NCI-H1436 treated with DMSO at 0.1 percent for 48 hours (cell line): ENCODE data around the gene TOE1.
"Not testable (repeated sequence)": the region's sequence is repeated elsewhere in the genome, so short reads cannot be mapped to it uniquely, and the experiment has no call there.

Experiments used
- DNase-seq: peaks from one replicate; lab custom pipeline; 2025; lab: John Stamatoyannopoulos, UW

The TOE1 gene

DNA sequence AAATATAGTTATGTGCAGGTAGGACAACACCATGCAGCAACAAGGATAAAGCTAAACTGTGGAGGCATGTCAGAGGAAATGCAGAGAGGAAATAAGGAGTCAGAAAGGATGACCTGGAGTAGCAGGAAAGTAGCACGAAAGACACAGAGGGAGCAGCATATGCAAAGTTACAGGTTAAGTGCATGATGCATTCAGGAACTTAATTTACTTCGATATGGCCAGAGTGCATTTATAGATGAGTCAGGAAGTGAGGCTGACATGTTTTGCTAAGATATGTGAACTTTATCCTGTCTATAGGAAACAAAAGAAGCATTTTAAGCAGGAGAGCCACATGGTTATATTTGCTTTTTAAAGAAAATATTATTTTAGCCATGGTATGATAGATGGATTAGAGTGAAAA, 15.7 kb downstream of the TOE1 start:
- DNase-seq: no peak

DNA sequence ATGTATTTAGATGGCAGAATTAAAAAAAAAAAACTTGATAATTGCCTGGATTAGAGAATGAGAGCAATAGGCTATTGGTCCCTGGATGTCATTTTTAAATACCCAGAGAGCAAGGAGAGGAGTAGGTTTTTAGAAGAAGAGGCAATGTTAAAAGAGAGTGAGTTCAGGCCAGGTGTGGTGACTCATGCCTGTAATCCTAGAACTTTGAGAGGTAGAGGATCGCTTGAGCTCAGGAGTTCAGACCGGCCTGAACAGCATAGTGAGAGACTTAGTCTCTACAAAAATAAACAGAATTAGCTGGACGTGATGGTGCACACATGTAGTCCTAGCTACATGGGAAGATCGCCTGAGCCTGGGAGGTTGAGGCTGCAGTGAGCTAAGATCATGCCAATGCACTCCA, 16.2 kb downstream of the TOE1 start:
- no peak for DNase-seq

DNA sequence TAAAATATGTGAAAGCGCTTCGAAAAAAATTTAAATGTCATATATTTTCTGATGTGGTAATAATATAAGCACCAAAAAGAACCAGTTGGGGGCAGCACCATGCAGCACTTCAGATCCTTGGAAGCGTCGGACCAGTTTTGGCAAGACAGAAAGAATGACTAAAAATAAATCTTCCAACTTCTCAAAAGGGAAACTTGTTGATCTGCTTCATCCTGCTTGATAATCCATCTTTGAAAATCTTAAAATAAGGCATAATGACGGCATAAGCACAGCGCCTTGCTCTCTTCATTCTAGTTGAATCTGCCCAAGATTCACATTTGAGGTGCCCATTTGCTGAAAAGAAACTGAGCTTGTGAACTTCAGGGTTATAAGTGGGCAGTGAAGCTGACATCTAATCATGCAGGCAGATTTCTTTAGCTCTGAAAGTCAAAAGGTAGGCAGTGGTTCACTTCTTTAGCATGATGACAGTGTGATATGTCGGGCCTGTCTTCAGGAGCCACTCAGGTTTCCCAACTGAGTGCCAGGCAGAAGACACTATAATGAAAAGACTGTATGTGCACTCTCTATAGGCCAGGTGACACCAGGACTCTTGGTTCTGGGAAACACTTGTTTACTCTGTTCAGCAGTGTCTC, 20.0 kb downstream of the TOE1 start:
- no peak for DNase-seq

DNA sequence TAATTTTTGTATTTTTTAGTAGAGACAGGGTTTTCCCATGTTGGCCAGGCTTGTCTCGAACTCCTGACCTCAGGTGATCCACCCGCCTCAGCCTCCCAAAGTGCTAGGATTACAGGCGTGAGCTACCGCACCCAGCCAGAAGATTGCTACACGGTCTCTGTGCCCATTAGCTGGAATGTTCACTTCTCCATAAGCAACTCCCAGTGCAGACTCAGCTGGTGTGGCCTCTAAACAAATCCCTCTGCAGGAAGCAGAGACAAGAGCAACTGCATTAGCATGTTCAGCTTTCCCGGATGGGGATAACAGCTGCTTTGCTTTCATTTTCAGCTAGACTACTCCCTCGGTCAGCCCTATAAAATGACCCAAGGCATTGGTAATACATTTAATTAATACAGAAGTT, 21.0 kb downstream of the TOE1 start:
- not testable (repeated sequence) for DNase-seq

DNA sequence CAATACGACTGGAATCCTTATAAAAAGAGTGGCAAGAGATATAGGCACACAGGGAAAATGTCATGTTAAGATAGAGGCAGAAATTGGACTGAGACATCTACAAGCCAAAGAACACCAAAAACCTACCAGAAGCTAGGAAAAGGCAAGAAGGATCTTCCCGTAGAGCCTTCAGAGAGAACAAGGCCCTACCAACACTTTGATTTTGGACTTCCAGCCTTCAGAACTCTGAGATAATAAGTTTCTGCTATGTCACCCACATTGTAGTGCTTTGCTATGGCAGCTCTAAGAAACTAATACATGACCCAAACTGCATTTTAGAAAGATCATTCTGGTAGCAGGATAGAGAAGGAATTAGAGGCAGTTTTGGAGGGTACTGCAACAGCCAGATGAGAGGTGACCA, 24.3 kb downstream of the TOE1 start:
- DNase-seq: no peak

DNA sequence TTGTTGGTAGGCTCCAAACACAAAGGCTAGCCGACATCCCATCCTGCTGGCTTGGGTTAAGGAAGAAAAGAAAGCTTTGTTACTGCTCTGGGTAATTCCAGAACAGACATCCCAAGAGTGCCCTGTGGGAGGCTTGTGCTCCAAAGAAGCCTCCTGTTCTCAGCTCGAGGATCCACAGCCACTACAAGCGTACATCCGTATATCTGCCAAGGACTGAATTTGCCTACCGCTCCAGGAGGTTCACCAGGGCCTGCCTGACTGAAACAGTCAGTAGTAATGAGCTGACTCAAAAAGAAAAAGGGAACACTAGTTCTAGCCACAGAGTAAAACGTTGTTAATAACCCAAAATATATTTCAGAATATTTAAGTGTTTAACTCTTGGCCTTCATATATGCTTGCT, 25.1 kb downstream of the TOE1 start:
- DNase-seq: no peak

DNA sequence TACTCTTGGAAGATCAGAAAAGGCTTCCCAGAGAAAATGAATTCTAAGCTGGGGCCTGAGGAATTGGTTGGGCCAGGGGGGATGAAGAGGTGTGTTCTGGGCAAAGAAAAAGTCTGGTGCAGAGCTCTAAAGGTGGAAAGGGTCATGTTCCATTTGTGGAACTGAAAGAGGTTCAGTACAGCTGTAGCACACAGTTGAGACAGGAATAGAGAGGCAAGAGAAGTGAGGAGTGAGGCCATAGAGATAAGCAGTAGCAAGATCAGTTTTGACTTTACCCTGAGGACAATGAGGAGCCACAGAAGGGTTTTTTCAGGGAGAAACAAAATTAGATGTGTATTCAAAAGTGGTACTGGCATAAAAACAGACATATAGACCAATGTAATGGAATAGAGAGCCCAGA, 30.6 kb downstream of the TOE1 start:
- no peak for DNase-seq

DNA sequence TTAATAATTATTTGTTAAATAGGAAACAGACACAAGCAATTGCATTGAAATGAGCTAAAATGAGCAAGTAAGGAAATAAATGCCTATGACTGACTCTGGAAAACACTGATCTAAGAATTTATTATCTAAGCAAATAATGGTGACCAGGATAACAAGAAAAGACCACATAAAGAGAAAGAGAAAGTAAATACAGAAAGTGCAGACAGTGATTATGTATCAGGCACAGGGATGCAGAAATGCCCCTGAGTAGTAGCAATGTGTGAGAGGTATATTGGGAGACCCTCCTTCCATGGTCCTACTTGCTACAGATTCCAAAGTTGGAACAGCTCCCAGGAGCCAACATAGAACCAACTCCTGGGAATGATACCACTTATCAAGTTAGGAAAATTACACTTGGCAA, 33.6 kb downstream of the TOE1 start:
- DNase-seq: no peak

DNA sequence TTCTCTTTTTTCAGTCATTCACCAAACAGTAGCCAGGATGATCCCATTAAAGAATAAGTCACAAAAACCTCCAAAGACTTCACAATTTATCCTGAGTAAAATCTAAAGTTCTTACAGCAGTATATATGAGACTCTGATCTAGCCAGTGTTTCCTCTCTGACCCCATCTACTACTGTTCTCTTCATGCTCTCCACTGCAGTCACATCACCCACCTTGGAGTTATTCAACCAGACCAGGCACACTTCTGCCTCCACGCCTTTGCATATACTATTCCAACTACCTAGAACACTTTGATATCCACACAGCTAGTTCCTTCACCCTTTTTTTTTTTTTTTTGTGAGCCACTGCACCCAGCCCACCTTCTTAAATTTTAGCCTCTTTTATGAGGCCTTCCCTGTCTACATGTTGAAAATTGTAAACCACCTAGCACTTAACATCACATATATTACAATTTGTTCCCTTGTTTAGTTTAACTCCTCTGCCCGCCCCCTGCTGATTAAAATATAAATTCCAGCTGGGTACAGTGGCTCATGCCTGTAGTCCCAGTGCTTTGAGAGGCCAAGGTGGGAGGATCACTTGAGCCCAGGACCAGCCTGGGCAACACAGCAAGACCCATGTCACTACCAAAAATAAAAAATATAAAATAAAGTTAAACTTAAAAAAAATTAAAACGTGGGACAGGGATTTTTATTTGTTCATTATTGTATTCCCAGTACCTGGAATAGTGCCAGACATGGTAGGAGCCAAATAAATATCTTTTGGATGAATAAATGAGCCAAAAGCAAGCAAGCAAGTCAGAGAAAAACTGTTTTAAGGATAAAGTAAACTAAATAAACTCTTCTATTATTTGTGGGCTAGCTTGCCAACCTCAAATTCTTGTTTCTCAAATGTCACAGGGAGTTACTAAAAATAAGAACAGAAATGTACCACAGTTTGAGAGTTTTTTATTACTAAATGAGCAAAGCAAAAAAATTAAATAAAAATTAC, 35.4 kb downstream of the TOE1 start:
- no peak for DNase-seq

DNA sequence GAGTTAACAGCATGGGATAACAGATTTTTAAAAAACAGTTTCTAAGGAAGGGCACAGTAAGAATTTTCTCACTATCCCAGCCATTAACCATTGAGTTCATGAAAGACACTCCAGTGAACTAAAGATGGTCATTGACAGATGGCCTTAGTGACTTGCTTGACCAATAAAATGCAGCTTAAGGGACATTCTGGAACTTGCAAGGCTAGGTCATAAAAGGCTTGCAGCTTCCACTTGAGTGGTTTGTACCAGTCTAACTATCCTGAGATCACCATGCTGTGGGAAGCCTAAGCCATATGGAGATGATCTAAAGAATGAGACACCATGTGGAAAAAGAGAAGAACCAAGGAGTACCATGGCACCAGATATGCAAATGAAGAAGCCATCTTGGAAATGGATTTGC, 38.2 kb downstream of the TOE1 start:
- no peak for DNase-seq

DNA sequence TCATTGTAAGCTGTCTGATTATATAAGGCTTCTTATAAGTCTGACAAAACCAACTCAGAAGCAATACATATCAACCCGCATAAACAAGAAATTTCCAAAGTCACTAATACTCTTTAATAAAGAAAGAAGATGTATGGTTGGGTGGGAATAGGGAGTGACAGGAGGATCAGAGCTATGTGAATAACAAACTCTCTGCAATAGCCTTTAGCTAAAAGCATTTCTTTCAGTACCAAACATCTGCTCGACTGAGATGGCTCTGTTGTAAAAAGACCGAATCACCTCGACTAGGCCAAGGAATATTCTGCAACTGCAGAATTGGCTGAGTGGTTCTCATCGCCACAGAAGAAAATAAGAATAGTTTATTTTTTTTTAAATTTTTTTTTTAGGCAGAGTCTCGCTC, 39.6 kb downstream of the TOE1 start:
- DNase-seq: no peak

DNA sequence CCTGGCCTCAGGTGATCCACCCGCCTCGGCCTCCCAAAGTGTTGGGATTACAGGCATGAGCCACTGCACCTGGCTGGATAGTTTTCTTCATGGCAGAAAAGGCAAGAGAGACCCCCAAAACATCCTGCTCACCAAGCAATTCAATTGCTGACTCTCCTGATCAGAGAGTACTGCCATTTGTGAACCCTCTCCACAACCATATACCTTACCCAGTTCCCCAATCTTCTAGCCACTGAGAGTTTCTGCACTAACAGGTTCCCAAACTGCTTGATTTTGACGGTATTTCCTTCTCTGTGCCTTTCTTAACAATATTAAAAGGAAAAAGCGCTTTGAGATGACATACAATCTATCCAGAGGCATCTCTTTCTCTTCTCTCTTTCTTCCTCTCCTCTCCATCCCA, 40.2 kb downstream of the TOE1 start:
- DNase-seq: no peak

DNA sequence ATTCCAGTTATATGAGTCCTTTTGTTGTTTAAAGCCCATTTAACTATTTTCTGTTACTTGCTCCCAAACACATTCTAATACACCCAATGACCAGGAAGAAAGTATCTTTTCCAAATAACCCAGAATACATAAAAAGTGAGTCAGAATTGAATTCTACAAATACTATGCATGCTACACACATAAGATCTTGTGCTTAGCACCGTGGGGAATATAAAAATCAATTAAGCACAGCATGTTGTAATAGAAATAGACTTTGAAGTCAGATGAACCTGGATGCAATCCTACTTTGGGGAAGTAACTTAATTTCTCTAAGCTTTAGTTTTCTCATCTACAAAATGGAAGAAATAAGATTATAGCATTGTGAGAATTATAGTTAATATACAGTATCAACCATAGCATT, 40.8 kb downstream of the TOE1 start:
- no peak for DNase-seq

DNA sequence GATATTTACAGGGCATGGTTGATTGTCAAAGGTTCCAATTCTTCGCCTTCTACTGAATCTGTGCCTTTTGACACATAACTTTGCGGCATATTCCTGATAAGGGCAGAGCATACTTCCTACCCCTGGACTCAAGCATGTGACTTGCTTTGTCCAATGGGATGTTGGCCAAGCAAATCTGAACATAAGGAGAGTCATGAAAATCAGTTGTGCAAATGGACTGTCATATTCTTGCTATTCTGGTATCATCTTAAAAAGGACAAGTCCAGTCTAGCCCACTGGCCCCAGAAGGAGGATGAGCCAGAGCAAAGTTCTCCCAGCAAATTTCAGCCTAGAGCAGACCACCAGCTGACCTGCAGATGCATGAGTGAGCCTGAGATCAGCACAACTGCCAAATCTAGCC, 41.3 kb downstream of the TOE1 start:
- DNase-seq: no peak

DNA sequence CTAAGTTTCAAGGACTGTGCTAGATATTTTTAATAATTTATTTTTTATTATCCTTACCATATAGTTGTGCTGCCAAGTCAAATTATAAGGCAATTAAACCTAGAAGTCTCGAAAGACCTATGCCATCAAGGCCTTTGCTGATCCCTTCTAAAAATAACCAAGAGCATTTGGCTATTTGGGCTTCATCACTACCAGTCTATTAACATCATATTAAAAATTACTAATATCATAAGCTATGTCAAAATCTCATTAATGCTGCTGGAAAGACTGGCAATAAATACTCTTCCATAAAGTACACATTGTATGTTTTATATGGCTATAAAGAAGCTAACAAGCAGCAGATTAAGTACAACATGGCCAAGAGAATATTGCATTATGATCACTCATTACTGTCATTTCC, 43.2 kb downstream of the TOE1 start:
- no peak for DNase-seq

DNA sequence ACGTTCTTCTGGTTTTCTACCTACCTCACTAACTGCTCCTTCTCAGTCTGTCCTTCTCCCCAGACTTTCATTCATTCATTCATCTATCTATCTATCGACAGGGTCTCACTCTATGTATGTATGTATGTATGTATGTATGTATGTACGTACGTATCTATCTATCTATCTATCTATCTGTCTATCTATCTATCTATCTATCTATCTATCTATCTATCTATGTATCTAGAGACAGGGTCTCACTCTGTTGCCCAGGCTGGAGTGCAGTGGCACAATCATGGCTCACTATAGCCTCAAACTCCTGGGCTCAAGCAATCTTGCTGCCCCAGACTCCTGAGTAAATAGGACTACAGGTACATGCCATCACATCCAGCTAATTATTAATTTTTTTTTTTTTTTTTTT, 44.2 kb downstream of the TOE1 start:
- not testable (repeated sequence) for DNase-seq

DNA sequence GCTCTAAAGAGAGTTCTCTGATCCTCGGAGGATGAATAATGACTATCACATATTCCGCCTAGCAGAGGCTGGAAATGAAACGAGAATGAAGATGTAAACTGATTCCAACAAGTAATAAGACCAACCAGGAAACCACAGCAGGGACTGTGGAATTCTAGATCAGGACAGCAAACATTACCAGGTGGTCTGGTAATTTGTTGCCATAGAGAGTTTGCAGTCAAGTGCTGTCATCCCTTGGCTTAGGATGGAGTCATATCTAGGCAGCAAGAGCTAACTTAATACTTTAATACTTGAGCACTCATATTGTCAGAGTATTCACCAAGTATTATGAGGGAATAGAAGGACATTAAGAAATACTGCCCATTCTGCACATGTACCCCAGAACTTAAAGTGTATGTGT, 45.3 kb downstream of the TOE1 start:
- no peak for DNase-seq

DNA sequence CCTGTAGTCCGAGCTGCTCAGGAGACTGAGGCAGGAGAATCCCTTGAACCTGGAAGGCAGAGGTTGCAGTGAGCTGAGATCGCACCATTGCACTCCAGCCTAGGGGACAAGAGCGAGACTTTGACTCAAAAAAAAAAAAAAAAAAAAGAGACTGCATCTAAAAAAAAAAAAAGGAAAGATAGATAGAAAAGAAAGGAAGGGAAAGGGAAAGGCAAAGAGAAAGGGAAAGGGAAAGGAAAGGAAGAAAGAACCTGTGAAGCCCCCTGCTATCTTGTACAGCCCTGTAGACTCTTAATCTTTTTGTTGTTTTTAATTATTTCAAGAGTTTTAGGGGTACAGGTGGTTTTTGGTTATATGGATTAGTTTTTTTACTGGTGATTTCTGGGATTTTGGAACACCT, 46.2 kb downstream of the TOE1 start:
- no peak for DNase-seq
